Measurements from ENCODE around the gene OR13C3.

OR13C3 gene

GRCh38 chr9:104514901-104515300, 21.8 kb downstream of the OR13C3 start:
- H3K27me3 ChIP-seq (ENCODE audit: insufficient read depth, poor library complexity, severe bottlenecking), result no peaks in the 10 kb centered on the region
- no peak for DNase-seq (ENCODE audit: low read depth in 1 of 2, low spot score in 1 of 2)
- no peak overlapping the region for H3K4me3 ChIP-seq (replicated peaks; ENCODE audit: insufficient read depth, low read length)
- H3K27ac ChIP-seq (replicated peaks), result no peak overlapping the region
- TF ChIP-seq CTCF (IDR thresholded peaks at IDR 0.05; ENCODE audit: insufficient read depth, low read length) (no peak), POLR2AphosphoS5 (IDR thresholded peaks at IDR 0.05; ENCODE audit: low read depth) (no peak), SPI1 (IDR thresholded peaks at IDR 0.05; ENCODE audit: borderline replicate concordance, low read depth) (no peak), GABPA (IDR thresholded peaks at IDR 0.05; ENCODE audit: low read depth) (no peak), REST (IDR thresholded peaks at IDR 0.05; ENCODE audit: insufficient replicate concordance, low read depth) (no peak)

GRCh38 chr9:104506565-104506964, 30.1 kb downstream of the OR13C3 start:
- Histone ChIP-seq H3K27me3 (ENCODE audit: insufficient read depth, poor library complexity, severe bottlenecking) (no peaks in the 10 kb centered on the region), H3K27ac (replicated peaks) (no peak overlapping the region), H3K4me3 (replicated peaks; ENCODE audit: insufficient read depth, low read length) (no peak overlapping the region)
- TF ChIP-seq CTCF (IDR thresholded peaks at IDR 0.05; ENCODE audit: insufficient read depth, low read length), result no peak
- no peak for TF ChIP-seq SPI1 (IDR thresholded peaks at IDR 0.05; ENCODE audit: borderline replicate concordance, low read depth)
- TF ChIP-seq POLR2AphosphoS5 (IDR thresholded peaks at IDR 0.05; ENCODE audit: low read depth), result no peak
- no peak for TF ChIP-seq GABPA (IDR thresholded peaks at IDR 0.05; ENCODE audit: low read depth)
- TF ChIP-seq REST (IDR thresholded peaks at IDR 0.05; ENCODE audit: insufficient replicate concordance, low read depth), result no peak
- DNase-seq (ENCODE audit: low read depth in 1 of 2, low spot score in 1 of 2), result no peak

GRCh38 chr9:104503963-104504362, 32.7 kb downstream of the OR13C3 start, which contains the start of gene OR13F1:
Gene OR13F1, plus strand, starts transcription at chr9:104504263. Its CDS starts 0 bp downstream, at chr9:104504263.
- no peak for DNase-seq (ENCODE audit: low read depth in 1 of 2, low spot score in 1 of 2)
- H3K27ac ChIP-seq (replicated peaks), result no peak within 1 kb of the TSS
- no peak within 1 kb of the TSS for H3K4me3 ChIP-seq (replicated peaks; ENCODE audit: insufficient read depth, low read length)
- TF ChIP-seq CTCF (IDR thresholded peaks at IDR 0.05; ENCODE audit: insufficient read depth, low read length), result no peak
- no peak for TF ChIP-seq REST (IDR thresholded peaks at IDR 0.05; ENCODE audit: insufficient replicate concordance, low read depth)
- no peak for TF ChIP-seq GABPA (IDR thresholded peaks at IDR 0.05; ENCODE audit: low read depth)
- no peak for TF ChIP-seq POLR2AphosphoS5 (IDR thresholded peaks at IDR 0.05; ENCODE audit: low read depth)
- no peak for TF ChIP-seq SPI1 (IDR thresholded peaks at IDR 0.05; ENCODE audit: borderline replicate concordance, low read depth)
- no peaks in the 10 kb centered on the region for H3K27me3 ChIP-seq (ENCODE audit: insufficient read depth, poor library complexity, severe bottlenecking)
